Measurements from ENCODE around the gene B4GALT2. TPM values are rescaled to one million over a fixed set of nuclear protein-coding genes. Genes with fewer than 3 reads are reported as not detected.

The B4GALT2 gene
- total RNA-seq, 8 experiments from 2014 or later = 36.6 to 83.3 (median 54.3) TPM

DNA sequence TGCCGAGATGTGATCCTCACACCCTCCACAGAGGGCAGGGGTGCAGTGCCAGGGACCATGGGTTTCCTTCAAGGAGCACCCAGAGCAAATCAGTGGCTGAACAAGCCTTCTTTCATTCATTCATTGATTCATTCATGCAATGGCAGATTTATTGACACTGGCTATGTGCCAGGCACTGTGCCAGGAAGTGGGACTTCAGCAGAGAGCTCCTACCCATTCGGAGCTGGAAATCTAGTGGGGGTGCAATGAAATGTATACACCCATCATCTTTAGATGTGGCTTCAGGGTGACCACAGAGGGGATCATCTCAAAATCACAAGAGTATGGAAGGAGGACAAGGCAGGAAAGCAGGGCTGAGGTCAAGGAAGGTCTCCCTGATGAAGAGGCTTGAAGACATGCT is 33.4 kb downstream of the B4GALT2 start:
- H3K4me1 ChIP-seq (replicated peaks in 1 of 2) = peaks cover 21 to 29% of the 10 kb centered on the region in 2 donors
- in situ Hi-C loops (cut with MboI; ENCODE audit: low pct_unique_long_range_greater_than_20kb in 2 of 9, low sequenced_read_pairs in 9 of 9, unreplicated experiment in 9 of 9) = loop anchor here in 3 of 9 experiments (25.0 kb wide), 1 partner anchor 650 kb away; the partner anchor contains the start of genes ARMH1 (in 3 of the 3) and TMEM53 (in 3 of the 3)
- WGBS, 10 experiments = 67 to 100% (median 100%) methylated on average over 1 to 2 of the region's 2 CpGs; no CpG with 5 or more reads in 3 of the 10 experiments
- no peak overlapping the region for H3K27ac ChIP-seq
- no peak overlapping the region for H3K4me3 ChIP-seq
- ATAC-seq (replicated peaks in 6 of 8) = no peak

GRCh38 chr1:44012941-44013609 is 34.1 kb downstream of the B4GALT2 start:
- H3K4me3 ChIP-seq = no peak overlapping the region
- WGBS, 10 experiments = 57 to 100% (median 63%) methylated on average over 1 to 11 of the region's 13 CpGs; no CpG with 5 or more reads in 5 of the 10 experiments
- peaks cover 24 to 31% of the 10 kb centered on the region in 2 donors for H3K4me1 ChIP-seq (replicated peaks in 1 of 2)
- no peak overlapping the region for H3K27ac ChIP-seq
- ATAC-seq (replicated peaks in 6 of 8) = peak in 2 of 8 experiments; percentile 26 to 30
- in situ Hi-C loops (cut with MboI; ENCODE audit: low pct_unique_long_range_greater_than_20kb in 2 of 9, low sequenced_read_pairs in 9 of 9, unreplicated experiment in 9 of 9) = loop anchor here in 3 of 9 experiments (25.0 kb wide), 1 partner anchor 649 kb away; the partner anchor contains the start of genes ARMH1 (in 3 of the 3) and TMEM53 (in 3 of the 3)

- 40 to 100% (median 76%) methylated on average over 1 to 5 of the region's 5 CpGs; no CpG with 5 or more reads in 3 of the 10 experiments for WGBS, 10 experiments
- ATAC-seq (replicated peaks in 6 of 8) = no peak
- in situ Hi-C loops (cut with MboI; ENCODE audit: low pct_unique_long_range_greater_than_20kb in 2 of 9, low sequenced_read_pairs in 9 of 9, unreplicated experiment in 9 of 9) = loop anchor here in 3 of 9 experiments (25.0 kb wide), 1 partner anchor 648 kb away; the partner anchor contains the start of genes ARMH1 (in 3 of the 3) and TMEM53 (in 3 of the 3)
- no peak overlapping the region for H3K27ac ChIP-seq
- peaks cover 24 to 31% of the 10 kb centered on the region in 2 donors for H3K4me1 ChIP-seq (replicated peaks in 1 of 2)
- no peak overlapping the region for H3K4me3 ChIP-seq
Measured at GRCh38 chr1:44013949-44014348, 34.9 kb downstream of the B4GALT2 start.

DNA sequence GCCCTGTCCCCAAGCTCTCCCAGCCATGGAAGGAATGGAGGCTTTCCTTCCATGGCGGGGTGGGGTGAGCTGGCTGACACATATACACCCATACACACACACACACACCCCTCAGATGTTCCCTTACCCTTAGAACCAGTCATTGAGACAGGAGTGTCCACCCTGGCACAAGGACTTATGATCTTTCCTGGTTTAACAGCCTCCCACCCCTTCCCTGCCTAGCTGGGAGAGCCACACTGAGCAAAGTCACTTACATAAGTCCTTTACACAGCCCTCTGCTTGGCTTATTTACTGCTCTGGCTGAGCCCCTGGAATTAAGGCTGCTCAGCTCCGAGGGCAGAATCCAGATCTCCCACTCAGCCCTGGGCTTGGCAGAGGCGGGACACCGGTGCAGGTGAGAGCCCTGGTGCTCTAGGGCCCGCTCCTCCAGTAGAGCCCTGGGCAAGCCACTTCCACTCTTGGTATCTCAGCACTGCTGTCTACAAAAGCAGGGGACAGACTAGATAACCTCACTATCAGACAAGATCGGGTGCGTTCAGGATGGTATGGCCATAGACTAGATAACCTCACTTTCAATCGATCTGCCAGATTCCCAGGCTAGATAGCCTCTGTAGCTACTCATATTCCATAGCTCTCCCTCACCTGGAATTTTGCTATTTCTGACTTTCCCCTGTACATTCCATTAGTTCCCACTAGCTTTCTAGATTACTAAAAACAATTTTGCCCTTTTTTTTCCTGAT is 35.5 kb downstream of the B4GALT2 start:
- Histone ChIP-seq H3K4me3 (no peak overlapping the region), H3K27ac (no peak overlapping the region), H3K4me1 (replicated peaks in 1 of 2) (peaks cover 24 to 31% of the 10 kb centered on the region in 2 donors)
- in situ Hi-C loops (cut with MboI; ENCODE audit: low pct_unique_long_range_greater_than_20kb in 2 of 9, low sequenced_read_pairs in 9 of 9, unreplicated experiment in 9 of 9) = loop anchor here in 3 of 9 experiments (25.0 kb wide), 1 partner anchor 648 kb away; the partner anchor contains the start of genes ARMH1 (in 3 of the 3) and TMEM53 (in 3 of the 3)
- WGBS, 10 experiments = 29 to 100% (median 79%) methylated on average over 1 to 7 of the region's 8 CpGs; no CpG with 5 or more reads in 2 of the 10 experiments
- peak in 2 of 8 experiments; percentile 63 to 64 for ATAC-seq (replicated peaks in 6 of 8)

DNA sequence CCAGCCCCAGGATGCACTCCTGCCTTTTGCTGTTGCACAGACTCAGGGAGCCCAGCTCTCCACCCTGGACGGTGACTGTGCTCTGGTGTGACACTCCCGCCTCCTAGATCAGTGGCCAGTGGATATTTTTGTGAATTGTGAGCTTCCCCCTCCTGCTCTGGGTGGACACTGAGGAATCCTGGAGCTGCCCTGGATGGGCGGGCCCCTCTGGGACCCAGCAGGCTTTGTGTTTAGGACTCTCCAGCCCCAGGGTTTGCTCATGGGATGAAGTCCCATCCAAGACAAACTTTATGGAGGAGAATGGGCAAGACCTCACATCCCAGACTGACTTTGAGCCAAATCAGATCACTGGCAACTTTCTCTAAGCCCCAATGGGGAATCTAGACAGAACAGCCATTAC is 36.2 kb downstream of the B4GALT2 start:
- in situ Hi-C loops (cut with MboI; ENCODE audit: low pct_unique_long_range_greater_than_20kb in 2 of 9, low sequenced_read_pairs in 9 of 9, unreplicated experiment in 9 of 9) = loop anchor here in 3 of 9 experiments (25.0 kb wide), 1 partner anchor 647 kb away; the partner anchor contains the start of genes ARMH1 (in 3 of the 3) and TMEM53 (in 3 of the 3)
- peak in 2 of 8 experiments; percentile 80 to 87 for ATAC-seq (replicated peaks in 6 of 8)
- no peak overlapping the region for H3K4me3 ChIP-seq
- no peak overlapping the region for H3K27ac ChIP-seq
- WGBS, 10 experiments = 0 to 100% (median 70%) methylated on average over 1 to 3 of the region's 3 CpGs; no CpG with 5 or more reads in 1 of the 10 experiments
- peaks cover 24 to 31% of the 10 kb centered on the region in 2 donors for H3K4me1 ChIP-seq (replicated peaks in 1 of 2)

GRCh38 chr1:44016041-44016889 is 37.3 kb downstream of the B4GALT2 start:
- in situ Hi-C loops (cut with MboI; ENCODE audit: low pct_unique_long_range_greater_than_20kb in 2 of 9, low sequenced_read_pairs in 9 of 9, unreplicated experiment in 9 of 9) = loop anchor here in 3 of 9 experiments (25.0 kb wide), 1 partner anchor 646 kb away; the partner anchor contains the start of genes ARMH1 (in 3 of the 3) and TMEM53 (in 3 of the 3)
- 73 to 88% (median 77%) methylated on average over 3 to 12 of the region's 20 CpGs; no CpG with 5 or more reads in 6 of the 10 experiments for WGBS, 10 experiments
- Histone ChIP-seq H3K4me1 (replicated peaks in 1 of 2) (peaks cover 24 to 31% of the 10 kb centered on the region in 2 donors), H3K27ac (no peak overlapping the region), H3K4me3 (no peak overlapping the region)
- peak in 5 of 8 experiments; percentile 43 to 86 (median 68) for ATAC-seq (replicated peaks in 6 of 8)

DNA sequence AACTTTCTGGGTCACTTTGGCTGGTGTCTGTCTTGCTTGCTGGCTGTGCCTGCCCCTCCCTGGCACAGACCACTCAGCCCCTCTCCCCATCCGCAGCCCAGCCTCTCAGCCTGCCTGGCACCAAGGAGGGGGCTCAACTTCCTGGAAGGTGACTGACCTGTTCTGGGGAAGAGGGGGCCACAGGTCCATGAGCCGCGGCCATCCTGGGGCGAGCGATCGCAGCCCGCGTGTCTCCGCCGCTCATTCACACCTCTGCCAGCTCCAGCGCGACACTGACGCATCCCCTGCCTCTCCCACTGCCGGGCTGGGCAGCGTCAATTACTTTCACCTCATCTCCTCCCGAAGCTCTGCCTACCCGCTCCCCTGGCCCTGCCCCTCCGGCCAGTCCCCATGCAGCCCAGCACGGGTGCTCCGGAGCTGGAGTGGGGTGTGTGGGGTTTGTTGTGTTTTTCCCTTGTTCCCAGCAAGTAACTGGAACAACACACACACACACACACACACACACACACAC is 37.9 kb downstream of the B4GALT2 start:
- in situ Hi-C loops (cut with MboI; ENCODE audit: low pct_unique_long_range_greater_than_20kb in 2 of 9, low sequenced_read_pairs in 9 of 9, unreplicated experiment in 9 of 9) = loop anchor here in 3 of 9 experiments (25.0 kb wide), 1 partner anchor 645 kb away; the partner anchor contains the start of genes ARMH1 (in 3 of the 3) and TMEM53 (in 3 of the 3)
- Histone ChIP-seq H3K27ac (peak overlapping the region in 1 of 2 donors; percentile 15), H3K4me1 (replicated peaks in 1 of 2) (peaks cover 24 to 31% of the 10 kb centered on the region in 2 donors), H3K4me3 (no peak overlapping the region)
- 60% methylated on average over 1 of the region's 20 CpGs; no CpG with 5 or more reads in 9 of the 10 experiments for WGBS, 10 experiments
- ATAC-seq (replicated peaks in 6 of 8) = peak in 5 of 8 experiments; percentile 20 to 70 (median 57)

GRCh38 chr1:44019466-44019948 is 40.5 kb downstream of the B4GALT2 start:
- H3K27ac ChIP-seq = no peak overlapping the region
- 56 to 100% (median 88%) methylated on average over 2 to 8 of the region's 13 CpGs; no CpG with 5 or more reads in 4 of the 10 experiments for WGBS, 10 experiments

GRCh38 chr1:44020464-44020863 is 41.5 kb downstream of the B4GALT2 start:
- H3K27ac ChIP-seq = no peak overlapping the region
- in situ Hi-C loops (cut with MboI; ENCODE audit: low pct_unique_long_range_greater_than_20kb in 2 of 9, low sequenced_read_pairs in 9 of 9, unreplicated experiment in 9 of 9) = loop anchor here in 3 of 9 experiments (25.0 kb wide), 1 partner anchor 642 kb away; the partner anchor contains the start of genes ARMH1 (in 3 of the 3) and TMEM53 (in 3 of the 3)
- WGBS, 10 experiments = 56 to 94% (median 90%) methylated on average over 1 to 6 of the region's 6 CpGs; no CpG with 5 or more reads in 4 of the 10 experiments

More at GRCh38 chr1:44019466-44019948, 40.5 kb downstream of the B4GALT2 start:
- Histone ChIP-seq H3K4me1 (replicated peaks in 1 of 2) (peaks cover 24% of the 10 kb centered on the region in 2 donors), H3K4me3 (no peak overlapping the region)
- no peak for ATAC-seq (replicated peaks in 6 of 8)
- in situ Hi-C loops (cut with MboI; ENCODE audit: low pct_unique_long_range_greater_than_20kb in 2 of 9, low sequenced_read_pairs in 9 of 9, unreplicated experiment in 9 of 9) = loop anchor here in 3 of 9 experiments (25.0 kb wide), 1 partner anchor 643 kb away; the partner anchor contains the start of genes ARMH1 (in 3 of the 3) and TMEM53 (in 3 of the 3)

GRCh38 chr1:44021156-44021555 is 42.1 kb downstream of the B4GALT2 start:
- in situ Hi-C loops (cut with MboI; ENCODE audit: low pct_unique_long_range_greater_than_20kb in 2 of 9, low sequenced_read_pairs in 9 of 9, unreplicated experiment in 9 of 9) = loop anchor here in 3 of 9 experiments (25.0 kb wide), 1 partner anchor 641 kb away; the partner anchor contains the start of genes ARMH1 (in 3 of the 3) and TMEM53 (in 3 of the 3)
- Histone ChIP-seq H3K4me1 (replicated peaks in 1 of 2) (peaks cover 14 to 15% of the 10 kb centered on the region in 2 donors), H3K27ac (no peak overlapping the region), H3K4me3 (no peak overlapping the region)
- ATAC-seq (replicated peaks in 6 of 8) = no peak
- WGBS, 10 experiments = 67 to 92% (median 81%) methylated on average over 1 to 5 of the region's 8 CpGs; no CpG with 5 or more reads in 6 of the 10 experiments

More at GRCh38 chr1:44020464-44020863, 41.5 kb downstream of the B4GALT2 start:
- Histone ChIP-seq H3K4me3 (no peak overlapping the region), H3K4me1 (replicated peaks in 1 of 2) (peaks cover 21 to 22% of the 10 kb centered on the region in 2 donors)
- ATAC-seq (replicated peaks in 6 of 8) = no peak
